ENCODE measurements around the gene CFD. TPM values are rescaled to one million over a fixed set of nuclear protein-coding genes. Genes with fewer than 3 reads are reported as not detected.

Gene CFD
- total RNA-seq, 2 experiments from 2014 or later: 0.35 TPM; not detected in 1

DNA sequence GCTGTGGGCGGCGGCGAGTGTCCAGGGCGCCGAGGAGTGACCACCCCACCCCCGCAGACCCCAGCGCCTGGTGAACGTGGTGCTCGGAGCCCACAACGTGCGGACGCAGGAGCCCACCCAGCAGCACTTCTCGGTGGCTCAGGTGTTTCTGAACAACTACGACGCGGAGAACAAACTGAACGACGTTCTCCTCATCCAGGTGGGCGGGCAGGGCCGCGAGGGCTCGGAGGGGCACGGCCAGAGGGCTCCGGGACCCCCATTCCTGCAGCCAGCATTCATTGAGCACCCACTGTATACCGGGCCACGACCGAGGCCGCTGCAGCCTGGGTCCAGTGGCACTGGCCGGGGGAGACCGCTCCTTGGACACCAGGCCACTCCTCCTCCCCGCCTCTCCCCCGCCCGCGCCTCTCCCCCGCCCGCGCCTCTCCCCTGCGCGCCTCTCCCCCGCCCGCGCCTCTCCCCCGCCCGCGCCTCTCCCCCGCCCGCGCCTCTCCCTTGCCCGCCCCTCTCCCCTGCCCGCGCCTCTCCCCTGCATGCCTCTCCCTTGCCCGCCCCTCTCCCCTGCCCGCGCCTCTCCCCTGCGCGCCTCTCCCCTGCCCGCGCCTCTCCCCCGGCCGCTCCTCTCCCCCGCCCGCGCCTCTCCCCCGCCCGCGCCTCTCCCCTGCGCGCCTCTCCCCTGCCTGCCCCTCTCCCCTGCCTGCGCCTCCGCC is 15.5 kb upstream of the CFD start:
- H2AFZ ChIP-seq (ENCODE audit: low read length): no peak overlapping the region
- BruUV-seq (replicated peaks): no TSS peak
- no peak for TF ChIP-seq CTCF (conservative IDR thresholded peaks at IDR 0.05; ENCODE audit: low read length)
- no peak for TF ChIP-seq EZH2phosphoT487 (IDR thresholded peaks at IDR 0.05; ENCODE audit: borderline replicate concordance, low read depth, low read length)
- POLR2A ChIA-PET: no interaction called here
- no peak overlapping the region for H3K4me3 ChIP-seq (ENCODE audit: low read depth, low read length, poor library complexity, severe bottlenecking)
- no peaks in the 10 kb centered on the region for H4K20me1 ChIP-seq (ENCODE audit: insufficient read depth, low read length)
- H3K79me2 ChIP-seq (ENCODE audit: insufficient read depth, low read depth, low read length): no peaks in the 10 kb centered on the region
- no peaks in the 10 kb centered on the region for H3K9me2 ChIP-seq (ENCODE audit: insufficient read depth, low read length)
- H3K4me1 ChIP-seq (ENCODE audit: insufficient read depth, low read length, poor library complexity, severe bottlenecking): peaks cover 13% of the 10 kb centered on the region
- H3K9me3 ChIP-seq (ENCODE audit: low read length): no peaks in the 10 kb centered on the region
- H3K36me3 ChIP-seq (ENCODE audit: insufficient read depth, low read length): no peaks in the 10 kb centered on the region
- CTCF ChIA-PET (ENCODE audit: unreplicated experiment): no interaction called here
- H3K27ac ChIP-seq (ENCODE audit: low read depth, low read length, poor library complexity, severe bottlenecking): no peak overlapping the region
- intact Hi-C loops (cut with micrococcal nuclease; ENCODE audit: unreplicated experiment): no loop called here
- H3K4me2 ChIP-seq (ENCODE audit: low read length): no peak overlapping the region
- no peak for DNase-seq (ENCODE audit: low spot score)

- H3K9me3 ChIP-seq (ENCODE audit: low read length): no peaks in the 10 kb centered on the region
- TF ChIP-seq EZH2phosphoT487 (IDR thresholded peaks at IDR 0.05; ENCODE audit: borderline replicate concordance, low read depth, low read length) (no peak), CTCF (conservative IDR thresholded peaks at IDR 0.05; ENCODE audit: low read length) (no peak)
- no peaks in the 10 kb centered on the region for H3K36me3 ChIP-seq (ENCODE audit: insufficient read depth, low read length)
- no TSS peak for BruUV-seq (replicated peaks)
- peaks cover 13% of the 10 kb centered on the region for H3K4me1 ChIP-seq (ENCODE audit: insufficient read depth, low read length, poor library complexity, severe bottlenecking)
- no peak overlapping the region for H3K4me2 ChIP-seq (ENCODE audit: low read length)
- no peak overlapping the region for H3K27ac ChIP-seq (ENCODE audit: low read depth, low read length, poor library complexity, severe bottlenecking)
- no peak overlapping the region for H3K4me3 ChIP-seq (ENCODE audit: low read depth, low read length, poor library complexity, severe bottlenecking)
- no peak for DNase-seq (ENCODE audit: low spot score)
- ChIA-PET POLR2A (no interaction called here), CTCF (ENCODE audit: unreplicated experiment) (no interaction called here)
- no peaks in the 10 kb centered on the region for H4K20me1 ChIP-seq (ENCODE audit: insufficient read depth, low read length)
- no peak overlapping the region for H2AFZ ChIP-seq (ENCODE audit: low read length)
- intact Hi-C loops (cut with micrococcal nuclease; ENCODE audit: unreplicated experiment): no loop called here
- no peaks in the 10 kb centered on the region for H3K79me2 ChIP-seq (ENCODE audit: insufficient read depth, low read depth, low read length)
- no peaks in the 10 kb centered on the region for H3K9me2 ChIP-seq (ENCODE audit: insufficient read depth, low read length)
These were observed 14.9 kb upstream of the CFD start for GRCh38 chr19:844546-844971.

DNA sequence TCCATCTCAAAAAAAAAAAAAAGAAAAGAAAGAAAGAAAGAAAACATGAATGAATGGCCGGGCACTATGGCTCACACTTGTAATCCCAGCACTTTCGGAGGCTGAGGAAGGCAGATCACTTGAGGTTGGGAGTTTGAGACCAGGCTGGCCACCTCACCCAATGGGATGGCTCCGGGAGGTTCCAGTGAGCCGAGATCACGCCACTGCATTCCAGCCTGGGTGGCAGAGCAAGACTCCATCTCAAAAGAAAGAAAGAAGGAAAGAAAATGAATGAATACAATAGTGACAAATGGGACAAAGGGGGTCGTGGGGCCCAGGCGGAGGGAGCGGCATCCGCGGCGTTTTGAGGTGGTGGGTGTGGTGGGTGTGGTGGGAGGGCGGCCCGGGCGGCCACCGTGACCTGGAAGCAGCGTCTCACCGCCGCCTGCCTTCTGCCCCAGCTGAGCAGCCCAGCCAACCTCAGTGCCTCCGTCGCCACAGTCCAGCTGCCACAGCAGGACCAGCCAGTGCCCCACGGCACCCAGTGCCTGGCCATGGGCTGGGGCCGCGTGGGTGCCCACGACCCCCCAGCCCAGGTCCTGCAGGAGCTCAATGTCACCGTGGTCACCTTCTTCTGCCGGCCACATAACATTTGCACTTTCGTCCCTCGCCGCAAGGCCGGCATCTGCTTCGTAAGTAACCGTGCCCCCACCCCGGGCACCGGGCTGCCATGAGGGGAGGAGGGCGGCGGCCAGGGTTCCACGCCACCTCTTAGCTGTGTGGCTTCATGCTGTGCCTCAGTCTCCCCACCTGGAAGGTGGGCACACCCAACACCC is 13.6 kb upstream of the CFD start:
- Histone ChIP-seq H3K79me2 (ENCODE audit: insufficient read depth, low read depth, low read length) (no peaks in the 10 kb centered on the region), H3K4me2 (ENCODE audit: low read length) (0 out of 2 replicates have a peak overlapping the region, but pooled peaks have one; percentile 37), H3K27ac (ENCODE audit: low read depth, low read length, poor library complexity, severe bottlenecking) (no peak overlapping the region), H4K20me1 (ENCODE audit: insufficient read depth, low read length) (no peaks in the 10 kb centered on the region; the same call in 1 of the 2 replicates), H3K9me2 (ENCODE audit: insufficient read depth, low read length) (no peaks in the 10 kb centered on the region), H3K9me3 (ENCODE audit: low read length) (no peaks in the 10 kb centered on the region), H3K4me3 (ENCODE audit: low read depth, low read length, poor library complexity, severe bottlenecking) (no peak overlapping the region), H3K4me1 (ENCODE audit: insufficient read depth, low read length, poor library complexity, severe bottlenecking) (peaks cover 13% of the 10 kb centered on the region), H2AFZ (ENCODE audit: low read length) (no peak overlapping the region), H3K36me3 (ENCODE audit: insufficient read depth, low read length) (no peaks in the 10 kb centered on the region)
- BruUV-seq (replicated peaks): no TSS peak
- DNase-seq (ENCODE audit: low spot score): no peak
- intact Hi-C loops (cut with micrococcal nuclease; ENCODE audit: unreplicated experiment): no loop called here
- TF ChIP-seq CTCF (conservative IDR thresholded peaks at IDR 0.05; ENCODE audit: low read length): no peak
- TF ChIP-seq EZH2phosphoT487 (IDR thresholded peaks at IDR 0.05; ENCODE audit: borderline replicate concordance, low read depth, low read length): no peak
- ChIA-PET CTCF (ENCODE audit: unreplicated experiment) (no interaction called here), POLR2A (no interaction called here)
